ENCODE results near the gene CD70. TPM values are rescaled to one million over a fixed set of nuclear protein-coding genes. Genes with fewer than 3 reads are reported as not detected.

CD70 gene
- total RNA-seq, 2 donors from 2014 or later, result not detected

- Histone ChIP-seq H3K27ac (no peak overlapping the region), H3K27me3 (replicated peaks; ENCODE audit: insufficient read depth) (no peaks in the 10 kb centered on the region), H3K9me3 (no peaks in the 10 kb centered on the region), H3K4me1 (ENCODE audit: control insufficient read depth in 1 of 2, low read depth in 2 of 2) (no peaks in the 10 kb centered on the region), H3K36me3 (no peaks in the 10 kb centered on the region), H3K4me3 (no peak overlapping the region)
- no peak for DNase-seq (ENCODE audit: low spot score)
- no peak for TF ChIP-seq CTCF (IDR thresholded peaks at IDR 0.05)
- ATAC-seq (ENCODE audit: insufficient number of reproducible peaks, low FRiP score, low read depth), result no peak
Observed at GRCh38 chr19:6543866-6544347, 47.0 kb downstream of the CD70 start.

- Histone ChIP-seq H3K4me1 (ENCODE audit: control insufficient read depth in 1 of 2, low read depth in 2 of 2) (no peaks in the 10 kb centered on the region), H3K4me3 (no peak overlapping the region), H3K27ac (no peak overlapping the region), H3K36me3 (no peaks in the 10 kb centered on the region), H3K27me3 (replicated peaks; ENCODE audit: insufficient read depth) (no peaks in the 10 kb centered on the region), H3K9me3 (no peaks in the 10 kb centered on the region)
- DNase-seq (ENCODE audit: low spot score) (no peak), ATAC-seq (ENCODE audit: insufficient number of reproducible peaks, low FRiP score, low read depth) (no peak)
- TF ChIP-seq CTCF (IDR thresholded peaks at IDR 0.05), result no peak
Observed at GRCh38 chr19:6540918-6541689, 49.8 kb downstream of the CD70 start.

DNA sequence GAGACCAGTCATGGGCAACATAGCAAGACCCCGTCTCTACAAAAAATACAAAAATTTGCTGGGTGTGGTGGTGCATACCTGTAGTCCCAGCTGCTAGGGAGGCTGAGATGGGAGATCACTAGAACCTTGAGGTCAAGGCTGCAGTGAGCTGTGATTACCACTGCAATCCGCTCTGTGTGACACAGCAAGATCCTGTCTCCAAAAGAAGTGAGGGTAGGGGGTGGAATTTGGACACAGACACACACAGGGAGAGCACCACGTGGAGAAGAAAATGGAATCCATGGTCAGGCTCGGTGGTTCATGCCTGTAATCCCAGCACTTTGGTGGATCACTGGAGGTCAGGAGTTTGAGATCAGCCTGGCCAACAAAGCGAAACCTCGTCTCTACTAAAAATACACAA, 51.4 kb downstream of the CD70 start:
- no peaks in the 10 kb centered on the region for H3K9me3 ChIP-seq
- TF ChIP-seq CTCF (IDR thresholded peaks at IDR 0.05), result no peak
- H3K27me3 ChIP-seq (replicated peaks; ENCODE audit: insufficient read depth), result no peaks in the 10 kb centered on the region
- DNase-seq (ENCODE audit: low spot score) (no peak), ATAC-seq (ENCODE audit: insufficient number of reproducible peaks, low FRiP score, low read depth) (no peak)
- H3K27ac ChIP-seq, result no peak overlapping the region
- H3K36me3 ChIP-seq, result no peaks in the 10 kb centered on the region
- no peaks in the 10 kb centered on the region for H3K4me1 ChIP-seq (ENCODE audit: control insufficient read depth in 1 of 2, low read depth in 2 of 2)
- H3K4me3 ChIP-seq, result no peak overlapping the region

Other genes starting within 250 kb of the CD70 start
- 10 to 100 TPM; 39.0 to 53.2 TPM for gene CLPP, start 229.6 kb downstream of the CD70 start, total RNA-seq
- 10 to 100 TPM; 29.1 to 37.6 TPM for gene ALKBH7, start 218.4 kb downstream of the CD70 start, total RNA-seq
- gene PSPN, start 215.2 kb downstream of the CD70 start, total RNA-seq, result 1 to 10 TPM; 1.4 to 2.8 TPM
- gene GTF2F1, start 198.0 kb downstream of the CD70 start, total RNA-seq, result 10 to 100 TPM; 22.7 to 27.7 TPM
- 100 to 1,000 TPM in 1 of 2 donors, 10 to 100 TPM in 1; 98.4 to 111 TPM for gene KHSRP, start 166.3 kb downstream of the CD70 start, total RNA-seq
- under 1 TPM in 1 of 2 donors, not detected in 1; 0.71 TPM for gene SLC25A41, start 157.4 kb downstream of the CD70 start, total RNA-seq
- 10 to 100 TPM; 89.6 to 97.1 TPM for gene SLC25A23, start 131.4 kb downstream of the CD70 start, total RNA-seq
- gene CRB3, start 126.9 kb downstream of the CD70 start, total RNA-seq, result 1 to 10 TPM in 1 of 2 donors, under 1 TPM in 1; 0.54 to 2.1 TPM
- 1 to 10 TPM; 2.7 to 3.9 TPM for gene DENND1C, start 109.4 kb downstream of the CD70 start, total RNA-seq
- not detected for gene TUBB4A, start 88.8 kb downstream of the CD70 start, total RNA-seq
- gene TNFSF9, start 60.1 kb downstream of the CD70 start, total RNA-seq, result 1 to 10 TPM in 1 of 2 donors, under 1 TPM in 1; 0.27 to 1.8 TPM
- gene TNFSF14, start 79.0 kb upstream of the CD70 start, total RNA-seq, result 10 to 100 TPM in 1 of 2 donors, under 1 TPM in 1; 0.54 to 15.5 TPM
- 100 to 1,000 TPM; 277 to 754 TPM for gene C3, start 129.5 kb upstream of the CD70 start, total RNA-seq
- gene GPR108, start 146.4 kb upstream of the CD70 start, total RNA-seq, result 10 to 100 TPM; 32.2 to 84.2 TPM
- gene TRIP10, start 148.5 kb upstream of the CD70 start, total RNA-seq, result 100 to 1,000 TPM in 1 of 2 donors, 10 to 100 TPM in 1; 98.2 to 105 TPM
- 1 to 10 TPM in 1 of 2 donors, under 1 TPM in 1; 0.68 to 7.1 TPM for gene SH2D3A, start 176.3 kb upstream of the CD70 start, total RNA-seq
- gene VAV1, start 181.6 kb upstream of the CD70 start, total RNA-seq, result 10 to 100 TPM in 1 of 2 donors, 1 to 10 TPM in 1; 7.6 to 12.2 TPM